ENCODE measurements around the gene POFUT2. TPM values are rescaled to one million over a fixed set of nuclear protein-coding genes. Genes with fewer than 3 reads are reported as not detected.

The POFUT2 gene
- total RNA-seq, 4 donors from 2014 or later = 29.9 to 79.3 (median 33.3) TPM

- in situ Hi-C loops (cut with MboI; ENCODE audit: low pct_ligation_motif_present in 1 of 4, low pct_unique_long_range_greater_than_20kb in 1 of 4, low sequenced_read_pairs in 3 of 4) = no loop called here
- Histone ChIP-seq H3K27me3 (peaks cover 18% of the 10 kb centered on the region), H3K27ac (no peak overlapping the region), H3K36me3 (peaks cover 0 to 18% (median 7%) of the 10 kb centered on the region in 4 donors), H3K4me3 (no peak overlapping the region), H3K9me3 (no peaks in the 10 kb centered on the region), H3K4me1 (no peaks in the 10 kb centered on the region)
- no peak for DNase-seq
- intact Hi-C loops (cut with DNase I; ENCODE audit: low total_unique reads) = no loop called here
- no peak for TF ChIP-seq POLR2AphosphoS5 (IDR thresholded peaks at IDR 0.05)
- no peak for TF ChIP-seq CTCF (IDR thresholded peaks at IDR 0.05)
- TF ChIP-seq POLR2A (IDR thresholded peaks at IDR 0.05) = no peak
- TF ChIP-seq EP300 (IDR thresholded peaks at IDR 0.05; ENCODE audit: low read depth) = no peak
- WGBS, 2 donors (ENCODE audit: low coverage in 1 of 2) = 80 to 88% methylated on average over 1 to 10 of the region's 10 CpGs
These were observed 26.6 kb downstream of the POFUT2 start for GRCh38 chr21:45261093-45261492.

GRCh38 chr21:45260191-45260825 lies 27.4 kb downstream of the POFUT2 start:
- 80 to 88% methylated on average over 2 to 5 of the region's 5 CpGs for WGBS, 2 donors (ENCODE audit: low coverage in 1 of 2)
- no peaks in the 10 kb centered on the region for H3K9me3 ChIP-seq
- H3K4me1 ChIP-seq = no peaks in the 10 kb centered on the region
- no peak for TF ChIP-seq EP300 (IDR thresholded peaks at IDR 0.05; ENCODE audit: low read depth)
- H3K27me3 ChIP-seq = peaks cover 22% of the 10 kb centered on the region
- intact Hi-C loops (cut with DNase I; ENCODE audit: low total_unique reads) (no loop called here), in situ Hi-C loops (cut with MboI; ENCODE audit: low pct_ligation_motif_present in 1 of 4, low pct_unique_long_range_greater_than_20kb in 1 of 4, low sequenced_read_pairs in 3 of 4) (no loop called here)
- no peak for DNase-seq
- peaks cover 0 to 17% (median 3%) of the 10 kb centered on the region in 4 donors for H3K36me3 ChIP-seq
- no peak overlapping the region for H3K4me3 ChIP-seq
- H3K27ac ChIP-seq = no peak overlapping the region

DNA sequence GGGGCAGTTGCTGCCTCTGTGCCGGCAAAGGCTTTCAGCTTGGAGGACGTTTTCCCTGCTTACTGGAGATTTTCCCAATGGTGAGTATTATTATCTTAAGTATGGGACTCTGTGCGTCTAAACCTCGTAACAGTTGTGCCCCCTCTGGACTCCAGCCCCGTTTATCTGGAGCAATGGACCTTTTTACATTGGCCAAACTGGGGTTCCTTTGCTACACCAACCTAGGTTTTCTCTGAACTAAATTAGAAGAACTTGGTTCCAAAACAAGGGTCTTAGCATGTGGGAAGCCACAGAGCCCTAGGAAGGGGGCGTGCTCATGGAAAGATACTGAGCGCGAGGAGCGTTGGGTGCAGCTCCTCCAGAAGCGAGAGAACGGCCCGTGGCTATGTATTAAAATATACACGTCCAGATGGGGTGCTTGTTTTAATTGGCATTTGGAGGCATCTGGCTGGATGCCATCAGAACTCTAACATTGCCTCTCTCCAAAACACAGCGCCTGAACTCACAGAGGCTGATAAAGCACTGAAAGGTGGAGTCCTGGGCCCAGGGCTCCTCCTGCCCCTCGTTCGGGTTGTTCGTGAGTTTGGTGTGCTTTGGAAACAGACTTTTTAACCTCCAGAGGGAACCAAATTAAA lies 28.4 kb downstream of the POFUT2 start:
- intact Hi-C loops (cut with DNase I; ENCODE audit: low total_unique reads) = no loop called here
- H3K27ac ChIP-seq = no peak overlapping the region
- no peaks in the 10 kb centered on the region for H3K9me3 ChIP-seq
- peaks cover 28% of the 10 kb centered on the region for H3K27me3 ChIP-seq
- H3K4me3 ChIP-seq = no peak overlapping the region
- DNase-seq = no peak
- WGBS, 2 donors (ENCODE audit: low coverage in 1 of 2) = 80 to 86% methylated on average over 1 to 17 of the region's 17 CpGs
- no peak for TF ChIP-seq EP300 (IDR thresholded peaks at IDR 0.05; ENCODE audit: low read depth)
- TF ChIP-seq POLR2A (IDR thresholded peaks at IDR 0.05) = no peak
- no peak for TF ChIP-seq POLR2AphosphoS5 (IDR thresholded peaks at IDR 0.05)
- no peak for TF ChIP-seq CTCF (IDR thresholded peaks at IDR 0.05)
- in situ Hi-C loops (cut with MboI; ENCODE audit: low pct_ligation_motif_present in 1 of 4, low pct_unique_long_range_greater_than_20kb in 1 of 4, low sequenced_read_pairs in 3 of 4) = no loop called here
- peaks cover 0 to 9% (median 0%) of the 10 kb centered on the region in 4 donors for H3K36me3 ChIP-seq
- H3K4me1 ChIP-seq = no peaks in the 10 kb centered on the region

DNA sequence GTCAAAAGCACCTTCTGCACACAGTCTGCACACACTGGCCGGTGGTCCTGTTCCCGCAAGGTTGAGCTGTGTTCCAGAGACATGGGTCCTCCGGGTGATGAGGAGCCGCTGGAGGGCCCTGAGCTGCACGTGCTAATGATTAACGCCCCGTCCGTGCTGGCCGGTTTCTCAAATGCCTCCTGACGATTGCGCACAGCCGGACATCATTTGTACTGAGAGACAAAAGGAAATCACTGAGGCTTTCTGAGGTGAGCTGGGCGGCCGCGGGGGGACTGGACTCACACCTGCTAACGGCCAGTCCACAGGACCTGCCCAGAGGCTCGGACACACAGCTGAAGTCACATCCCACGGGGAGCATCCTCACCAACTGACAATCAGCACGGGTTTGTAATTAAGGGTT lies 29.2 kb downstream of the POFUT2 start:
- WGBS, 2 donors (ENCODE audit: low coverage in 1 of 2) = 50 to 80% methylated on average over 1 to 19 of the region's 19 CpGs
- intact Hi-C loops (cut with DNase I; ENCODE audit: low total_unique reads) = no loop called here
- no peak overlapping the region for H3K4me3 ChIP-seq
- in situ Hi-C loops (cut with MboI; ENCODE audit: low pct_ligation_motif_present in 1 of 4, low pct_unique_long_range_greater_than_20kb in 1 of 4, low sequenced_read_pairs in 3 of 4) = no loop called here
- no peaks in the 10 kb centered on the region for H3K9me3 ChIP-seq
- no peak for TF ChIP-seq POLR2AphosphoS5 (IDR thresholded peaks at IDR 0.05)
- DNase-seq = no peak
- peaks cover 0 to 2% (median 0%) of the 10 kb centered on the region in 4 donors for H3K36me3 ChIP-seq
- no peak overlapping the region for H3K27ac ChIP-seq
- peaks cover 32% of the 10 kb centered on the region for H3K27me3 ChIP-seq
- no peaks in the 10 kb centered on the region for H3K4me1 ChIP-seq

DNA sequence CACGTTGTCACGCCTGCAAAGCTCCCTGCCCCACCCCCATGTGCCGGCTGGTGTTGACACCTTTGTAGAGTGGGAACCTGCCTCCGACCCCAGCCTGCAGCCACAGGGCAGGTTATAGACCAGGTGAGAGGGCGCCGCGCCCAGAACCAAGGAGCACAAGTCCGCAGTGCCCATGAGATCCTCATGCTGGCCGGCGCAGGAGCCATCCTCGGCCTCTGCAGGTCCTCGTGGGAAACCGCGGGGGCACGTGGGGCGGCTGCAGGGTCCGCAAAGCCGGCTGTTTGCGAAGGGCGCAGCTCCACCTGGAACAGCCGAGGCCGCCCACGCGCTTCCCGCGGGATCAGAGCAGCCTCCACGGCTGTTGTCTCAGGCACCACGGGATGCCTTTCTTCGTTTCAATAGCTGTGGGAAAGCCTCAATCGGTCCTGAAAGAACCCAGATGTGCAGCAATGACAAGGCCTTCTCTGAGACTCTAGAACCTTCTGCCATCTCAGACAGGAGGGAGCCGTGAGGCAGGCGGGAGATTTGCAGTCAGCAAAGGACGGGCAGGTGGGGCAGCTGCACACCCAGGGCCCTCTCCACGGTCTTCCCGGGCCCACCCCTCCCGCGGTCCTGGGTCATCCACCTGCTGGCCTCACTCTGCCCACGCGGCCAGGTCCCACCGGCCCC lies 29.9 kb downstream of the POFUT2 start:
- Histone ChIP-seq H3K4me3 (no peak overlapping the region), H3K4me1 (no peaks in the 10 kb centered on the region), H3K27me3 (peaks cover 35% of the 10 kb centered on the region), H3K27ac (no peak overlapping the region), H3K36me3 (no peaks in the 10 kb centered on the region), H3K9me3 (no peaks in the 10 kb centered on the region)
- no peak for DNase-seq
- 44 to 61% methylated on average over 3 to 37 of the region's 40 CpGs for WGBS, 2 donors (ENCODE audit: low coverage in 1 of 2)
- TF ChIP-seq POLR2AphosphoS5 (IDR thresholded peaks at IDR 0.05) (no peak), CTCF (IDR thresholded peaks at IDR 0.05) (no peak), POLR2A (IDR thresholded peaks at IDR 0.05) (no peak), EP300 (IDR thresholded peaks at IDR 0.05; ENCODE audit: low read depth) (no peak)
- in situ Hi-C loops (cut with MboI; ENCODE audit: low pct_ligation_motif_present in 1 of 4, low pct_unique_long_range_greater_than_20kb in 1 of 4, low sequenced_read_pairs in 3 of 4) (no loop called here), intact Hi-C loops (cut with DNase I; ENCODE audit: low total_unique reads) (no loop called here)
